H9 (cell line): ENCODE results near the gene UMAD1. TPM values are rescaled to one million over a fixed set of nuclear protein-coding genes. Genes with fewer than 3 reads are reported as not detected.

Experiments
- DNase-seq: peaks from one replicate; pipeline ENCODE4 v3.0.0-alpha.2; 2017
- H2AFZ ChIP-seq: one replicate; pipeline ENCODE4 v1.6.1; 2013; ENCODE audit warnings: mild to moderate bottlenecking, low read length, control low read depth, moderate library complexity
- H2AK5ac ChIP-seq: 2 replicates; pipeline ENCODE4 v1.6.1; 2013; ENCODE audit warnings: low read length, control low read depth, mixed read lengths; ENCODE audit not compliant: insufficient read length
- H2BK120ac ChIP-seq: one replicate; pipeline ENCODE4 v1.6.1; 2013; ENCODE audit warnings: low read depth, mild to moderate bottlenecking, low read length, control low read depth, inconsistent platforms; ENCODE audit not compliant: poor library complexity, severe bottlenecking
- H2BK12ac ChIP-seq: 2 replicates; pipeline ENCODE4 v1.6.1; 2013; ENCODE audit warnings: low read length, control low read depth, mixed read lengths, low read depth; ENCODE audit not compliant: insufficient read length
- H2BK15ac ChIP-seq: 2 replicates; pipeline ENCODE4 v1.6.1; 2013; ENCODE audit warnings: low read depth, low read length, control low read depth
- H2BK20ac ChIP-seq: one replicate; pipeline ENCODE4 v1.6.1; 2013; ENCODE audit warnings: low read depth, mild to moderate bottlenecking, low read length, control low read depth, inconsistent platforms; ENCODE audit not compliant: poor library complexity, severe bottlenecking
- H2BK5ac ChIP-seq: 2 replicates; pipeline ENCODE4 v1.6.1; 2013; ENCODE audit warnings: low read length, control low read depth, mixed read lengths; ENCODE audit not compliant: insufficient read length
- H3K14ac ChIP-seq: 2 replicates; pipeline ENCODE4 v1.6.1; 2013; ENCODE audit warnings: low read length, control low read depth; ENCODE audit not compliant: insufficient read depth
- H3K18ac ChIP-seq: 2 replicates; pipeline ENCODE4 v1.6.1; 2013; ENCODE audit warnings: low read depth, mild to moderate bottlenecking, mixed read lengths, low read length, control low read depth; ENCODE audit not compliant: insufficient read length
- H3K23ac ChIP-seq: 2 replicates; pipeline ENCODE4 v1.6.1; 2013; ENCODE audit warnings: low read length, control low read depth, mixed read lengths, low read depth; ENCODE audit not compliant: insufficient read length
- H3K23me2 ChIP-seq: 2 replicates; pipeline ENCODE4 v1.6.1; 2013; ENCODE audit warnings: low read depth, mild to moderate bottlenecking, mixed read lengths, low read length, control low read depth; ENCODE audit not compliant: insufficient read length, poor library complexity, severe bottlenecking
- H3K27ac ChIP-seq: 2 replicates; pipeline ENCODE4 v1.5.1; 2013; ENCODE audit warnings: low read length, control low read depth, mixed read lengths, low read depth; ENCODE audit not compliant: insufficient read length
- H3K27me3 ChIP-seq: 2 replicates; pipeline ENCODE4 v1.6.1; 2013; ENCODE audit warnings: low read length, control low read depth, inconsistent platforms; ENCODE audit not compliant: insufficient read depth
- H3K4ac ChIP-seq: 2 replicates; pipeline ENCODE4 v1.6.1; 2013; ENCODE audit warnings: low read depth, mild to moderate bottlenecking, control low read depth, inconsistent platforms, low read length, moderate library complexity
- H3K4me1 ChIP-seq: 2 replicates; pipeline ENCODE4 v1.6.1; 2013; ENCODE audit warnings: low read length, control low read depth, inconsistent platforms; ENCODE audit not compliant: insufficient read depth
- H3K4me2 ChIP-seq: 2 replicates; pipeline ENCODE4 v1.6.1; 2013; ENCODE audit warnings: low read length, control low read depth, mixed read lengths; ENCODE audit not compliant: insufficient read length, insufficient read depth
- H3K56ac ChIP-seq: 2 replicates; pipeline ENCODE4 v1.6.1; 2013; ENCODE audit warnings: low read depth, mild to moderate bottlenecking, mixed read lengths, low read length, control low read depth; ENCODE audit not compliant: insufficient read length
- H3K79me1 ChIP-seq: 2 replicates; pipeline ENCODE4 v1.6.1; 2013; ENCODE audit warnings: low read depth, mild to moderate bottlenecking, moderate library complexity, low read length, control low read depth, inconsistent platforms; ENCODE audit not compliant: insufficient read depth, poor library complexity, severe bottlenecking
- H3K79me2 ChIP-seq: 2 replicates; pipeline ENCODE4 v1.6.1; 2013; ENCODE audit warnings: low read length, control low read depth, inconsistent platforms; ENCODE audit not compliant: insufficient read depth
- H3K9ac ChIP-seq: 2 replicates; pipeline ENCODE4 v1.6.1; 2013; ENCODE audit warnings: low read length, control low read depth, mixed read lengths; ENCODE audit not compliant: insufficient read length; ENCODE audit errors: extremely low read depth
- H3K9me3 ChIP-seq: one replicate; pipeline ENCODE4 v1.6.1; 2013; ENCODE audit warnings: low read depth, low read length, inconsistent platforms; ENCODE audit not compliant: control insufficient read depth
- H3T11ph ChIP-seq: one replicate; pipeline ENCODE4 v1.6.1; 2013; ENCODE audit warnings: mild to moderate bottlenecking, low read length, control low read depth, inconsistent platforms
- H4K20me1 ChIP-seq: one replicate; pipeline ENCODE4 v1.6.1; 2013; ENCODE audit not compliant: control insufficient read depth, insufficient read length, insufficient read depth
- H4K5ac ChIP-seq: 2 replicates; pipeline ENCODE4 v1.6.1; 2013; ENCODE audit warnings: low read depth, mild to moderate bottlenecking, mixed read lengths, low read length, control low read depth; ENCODE audit not compliant: insufficient read length
- H4K8ac ChIP-seq: replicated peaks from 2 replicates; pipeline ENCODE4 v1.6.1; 2013; ENCODE audit warnings: low read length, control low read depth, mixed read lengths, low read depth; ENCODE audit not compliant: insufficient read length
- H4K91ac ChIP-seq: 2 replicates; pipeline ENCODE4 v1.6.1; 2013; ENCODE audit warnings: low read depth, mild to moderate bottlenecking, moderate library complexity, mixed read lengths, low read length, control low read depth; ENCODE audit not compliant: insufficient read length
- H3K27ac Mint-ChIP-seq, 3 experiments: 2 replicates in 2 of 3; 3 replicates in 1 of 3; pipeline ENCODE4 v1.8.0; 2020 to 2021; ENCODE audit warnings: mixed read lengths in 3 of 3, mild to moderate bottlenecking in 1 of 3, moderate library complexity in 1 of 3
- H3K27me3 Mint-ChIP-seq: 2 replicates; pipeline ENCODE4 v1.8.0; 2021; ENCODE audit warnings: low read depth, mild to moderate bottlenecking, moderate library complexity, mixed read lengths
- H3K36me3 Mint-ChIP-seq, 3 experiments: 2 replicates in 2 of 3; 3 replicates in 1 of 3; pipeline ENCODE4 v1.8.0; 2020 to 2021; ENCODE audit warnings: low read depth in 3 of 3, mixed read lengths in 3 of 3; ENCODE audit not compliant: insufficient read depth in 1 of 3
- H3K4me1 Mint-ChIP-seq, 2 experiments: 2 replicates each; pipeline ENCODE4 v1.8.0; 2020; ENCODE audit warnings: mixed read lengths in 2 of 2
- H3K4me3 Mint-ChIP-seq, 2 experiments: 2 replicates in 1 of 2; 3 replicates in 1 of 2; pipeline ENCODE4 v1.8.0; 2020 to 2021; ENCODE audit warnings: mild to moderate bottlenecking in 2 of 2, mixed read lengths in 2 of 2, moderate library complexity in 1 of 2
- H3K9me3 Mint-ChIP-seq, 2 experiments: 2 replicates in 1 of 2; 3 replicates in 1 of 2; pipeline ENCODE4 v1.8.0; 2020; ENCODE audit warnings: mild to moderate bottlenecking in 2 of 2, mixed read lengths in 2 of 2, moderate library complexity in 1 of 2
- CTCF ChIP-seq: fragments of 200-600 bp; sonication (generic); conservative IDR thresholded peaks from 3 replicates; pipeline ENCODE4 v1.8.0; 2021; ENCODE audit warnings: antibody characterized with exemption, mild to moderate bottlenecking
- WGBS: extraction: QIAGEN DNeasy Blood & Tissue Kit; methylation state at CpG from one replicate; pipeline ENCODE4 v1.1.7; 2013; ENCODE audit warnings: missing lambda C conversion rate, low lambda C conversion rate, mixed read lengths; ENCODE audit not compliant: insufficient read length; ENCODE audit errors: extremely low coverage; 5-methylcytosine and 5-hydroxymethylcytosine counted together
- total RNA-seq: library from RNA; stranded (reverse); gene quantifications from 2 replicates; pipeline ENCODE4 v1.2.1, GENCODE V29; 2021

The UMAD1 gene
- total RNA-seq, 1 experiment from 2014 or later, result 8.9 TPM

GRCh38 chr7:7710469-7710868 is 69.9 kb downstream of the UMAD1 start:
- H3K9ac ChIP-seq, result no peak overlapping the region
- Mint-ChIP-seq H3K27ac (no peak overlapping the region), H3K9me3 (no peaks in the 10 kb centered on the region), H3K4me1 (peaks cover 51 to 54% of the 10 kb centered on the region in 2 experiments), H3K36me3 (no peaks in the 10 kb centered on the region), H3K4me3 (no peak overlapping the region), H3K27me3 (no peaks in the 10 kb centered on the region)
- H3K27ac ChIP-seq, result no peak overlapping the region
- H3T11ph ChIP-seq, result no peak overlapping the region
- no peak for DNase-seq
- no peak overlapping the region for H2BK5ac ChIP-seq
- no peaks in the 10 kb centered on the region for H3K9me3 ChIP-seq
- TF ChIP-seq CTCF, result no peak
- H2BK20ac ChIP-seq, result no peak overlapping the region
- H4K5ac ChIP-seq, result no peak overlapping the region
- H3K23ac ChIP-seq, result no peak overlapping the region
- H3K4me2 ChIP-seq, result no peak overlapping the region
- no peak overlapping the region for H4K8ac ChIP-seq
- H3K14ac ChIP-seq, result no peak overlapping the region
- peaks cover 2% of the 10 kb centered on the region; the same call in 1 of the 2 replicates for H3K4me1 ChIP-seq
- H3K79me2 ChIP-seq, result no peaks in the 10 kb centered on the region
- no peak overlapping the region for H3K4ac ChIP-seq
- H3K79me1 ChIP-seq, result no peaks in the 10 kb centered on the region
- WGBS, result no CpG with 5 or more reads among the region's 2 CpGs
- no peak overlapping the region for H3K56ac ChIP-seq
- H2BK15ac ChIP-seq, result no peak overlapping the region
- H2AK5ac ChIP-seq, result no peak overlapping the region
- no peak overlapping the region for H2AFZ ChIP-seq
- no peaks in the 10 kb centered on the region for H4K20me1 ChIP-seq
- no peak overlapping the region for H4K91ac ChIP-seq
- H2BK120ac ChIP-seq, result no peak overlapping the region
- H3K27me3 ChIP-seq, result no peaks in the 10 kb centered on the region
- no peak overlapping the region for H2BK12ac ChIP-seq
- H3K18ac ChIP-seq, result no peak overlapping the region
- no peaks in the 10 kb centered on the region for H3K23me2 ChIP-seq
